GM12878 (cell line): ENCODE results near the gene LSM14B. TPM values are rescaled to one million over a fixed set of nuclear protein-coding genes. Genes with fewer than 3 reads are reported as not detected.

ENCODE experiments used
- CREM ChIP-seq: IDR thresholded peaks from 2 replicates; pipeline ENCODE4 v1.6.1; 2014; ENCODE audit warnings: antibody characterized with exemption, low read depth
- CUX1 ChIP-seq: IDR thresholded peaks from 2 replicates; pipeline ENCODE4 v1.6.1; 2012; ENCODE audit warnings: improper control_type of control experiment, low read depth, low read length; ENCODE audit not compliant: insufficient replicate concordance
- GABPA ChIP-seq: IDR thresholded peaks from 2 replicates; pipeline ENCODE4 v1.6.1; 2014; ENCODE audit warnings: antibody characterized with exemption, low read depth, mild to moderate bottlenecking, inconsistent platforms
- MEF2A ChIP-seq: IDR thresholded peaks from 2 replicates; pipeline ENCODE4 v1.6.1; 2011; ENCODE audit warnings: low read depth, mild to moderate bottlenecking, low read length, moderate library complexity; ENCODE audit not compliant: insufficient read depth
- MLLT1 ChIP-seq: fragments of 450-650 bp; IDR thresholded peaks from 2 replicates; pipeline ENCODE4 v1.6.1; 2016; ENCODE audit warnings: mild to moderate bottlenecking
- MYC ChIP-seq: IDR thresholded peaks from 2 replicates; pipeline ENCODE4 v1.6.1; 2011; ENCODE audit warnings: mild to moderate bottlenecking, low read length, moderate library complexity, inconsistent platforms; ENCODE audit not compliant: insufficient read depth, insufficient replicate concordance, insufficient read length, severe bottlenecking
- SIN3A ChIP-seq: IDR thresholded peaks from 2 replicates; pipeline ENCODE4 v1.6.1; 2012; ENCODE audit warnings: low read depth, low read length, improper control_type of control experiment
- STAT1 ChIP-seq: fragments of 450-650 bp; conservative IDR thresholded peaks from 2 replicates; pipeline ENCODE4 v1.6.1; 2014; ENCODE audit warnings: antibody characterized with exemption, mild to moderate bottlenecking
- polyA plus RNA-seq, 11 experiments: library from polyadenylated mRNA; depleted of rRNA in 4 of 11; unstranded in 6 of 11; stranded (reverse) in 5 of 11; fragments of >200 nt; fragmentation: Nextera tagmentation in 4 of 11; fragmentation: Illumina TruSeq in 1 of 11; extraction: Ambion mirVana in 4 of 11; extraction: Trizol in 1 of 11; gene quantifications; 1 replicate in 1 of 11; 2 replicates in 10 of 11; pipeline versions ENCODE4 v1.2.1 to v1.2.3, GENCODE V29; 2011 to 2016; ENCODE audit warnings: inconsistent platforms in 2 of 11, missing spikeins in 2 of 11, low read depth in 1 of 11
- total RNA-seq, 4 experiments: library from RNA; depleted of rRNA in 3 of 4; stranded (reverse); fragments of >200 nt in 3 of 4; fragmentation: Illumina TruSeq in 1 of 4; extraction: Trizol in 1 of 4; gene quantifications; 2 replicates each; pipeline versions ENCODE4 v1.2.1 to v1.2.3, GENCODE V29; 2013 to 2021
- TF ChIP-seq, protein P1 (sequence below): fragments of 450-650 bp; IDR thresholded peaks from 2 replicates; pipeline ENCODE4 v1.6.1; 2017; ENCODE audit warnings: mild to moderate bottlenecking, moderate library complexity

The LSM14B gene
- total and polyA plus RNA-seq, 10 of the 15 experiments (the other 5 are each of a cell fraction or from before 2014, with no cell fraction given), result 0.56 to 34.3 (median 15.6) TPM

DNA sequence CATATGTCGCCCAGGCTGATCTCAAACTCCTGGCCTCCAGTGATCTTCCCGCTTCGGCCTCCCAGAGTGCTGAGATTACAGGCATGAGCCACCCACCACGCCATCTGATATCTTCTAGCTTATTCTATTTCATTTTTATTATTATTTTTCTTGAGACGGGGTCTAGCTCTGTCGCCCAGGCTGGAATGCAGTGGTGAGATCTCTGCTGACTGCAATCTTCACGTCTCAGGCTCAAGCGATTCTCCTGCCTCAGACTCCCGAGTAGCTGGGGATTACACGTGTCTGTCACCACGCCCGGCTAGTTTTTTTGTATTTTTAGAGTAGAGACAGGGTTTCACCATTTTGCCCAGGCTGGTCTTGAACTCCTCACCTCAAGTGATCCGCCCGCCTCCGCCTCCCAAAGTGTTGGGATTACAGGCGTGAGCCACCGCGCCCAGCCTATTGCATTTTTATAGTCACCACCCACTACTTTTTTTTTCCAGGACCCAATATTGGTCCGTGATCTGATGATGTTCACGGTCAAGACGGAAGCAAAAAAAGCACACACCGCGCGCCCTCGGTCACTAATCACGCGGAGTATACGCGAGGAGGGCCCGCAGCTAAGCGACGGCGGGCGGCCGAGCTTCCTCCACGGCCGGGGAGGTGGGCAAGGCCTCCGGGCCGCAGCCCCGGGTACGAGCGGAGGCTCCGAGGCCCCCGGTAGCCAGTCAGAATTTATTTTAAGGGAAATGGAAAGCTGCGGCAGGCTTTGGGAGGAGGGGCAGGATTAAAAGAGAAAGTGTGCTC, 1.1 kb upstream of the LSM14B start (continued):
- TF ChIP-seq SIN3A, result peak; percentile 0; the same call in 1 of the 2 replicates
- TF ChIP-seq CREM, result 0 out of 2 replicates have a peak, but pooled peaks have one; percentile 19
- 0 out of 2 replicates have a peak, but pooled peaks have one; percentile 13 for TF ChIP-seq MEF2A
- TF ChIP-seq GABPA, result peak; percentile 21; the same call in 1 of the 2 replicates
- no peak for TF ChIP-seq CUX1
- peak; percentile 42 for TF ChIP-seq MYC
- TF ChIP-seq, protein P1, sequence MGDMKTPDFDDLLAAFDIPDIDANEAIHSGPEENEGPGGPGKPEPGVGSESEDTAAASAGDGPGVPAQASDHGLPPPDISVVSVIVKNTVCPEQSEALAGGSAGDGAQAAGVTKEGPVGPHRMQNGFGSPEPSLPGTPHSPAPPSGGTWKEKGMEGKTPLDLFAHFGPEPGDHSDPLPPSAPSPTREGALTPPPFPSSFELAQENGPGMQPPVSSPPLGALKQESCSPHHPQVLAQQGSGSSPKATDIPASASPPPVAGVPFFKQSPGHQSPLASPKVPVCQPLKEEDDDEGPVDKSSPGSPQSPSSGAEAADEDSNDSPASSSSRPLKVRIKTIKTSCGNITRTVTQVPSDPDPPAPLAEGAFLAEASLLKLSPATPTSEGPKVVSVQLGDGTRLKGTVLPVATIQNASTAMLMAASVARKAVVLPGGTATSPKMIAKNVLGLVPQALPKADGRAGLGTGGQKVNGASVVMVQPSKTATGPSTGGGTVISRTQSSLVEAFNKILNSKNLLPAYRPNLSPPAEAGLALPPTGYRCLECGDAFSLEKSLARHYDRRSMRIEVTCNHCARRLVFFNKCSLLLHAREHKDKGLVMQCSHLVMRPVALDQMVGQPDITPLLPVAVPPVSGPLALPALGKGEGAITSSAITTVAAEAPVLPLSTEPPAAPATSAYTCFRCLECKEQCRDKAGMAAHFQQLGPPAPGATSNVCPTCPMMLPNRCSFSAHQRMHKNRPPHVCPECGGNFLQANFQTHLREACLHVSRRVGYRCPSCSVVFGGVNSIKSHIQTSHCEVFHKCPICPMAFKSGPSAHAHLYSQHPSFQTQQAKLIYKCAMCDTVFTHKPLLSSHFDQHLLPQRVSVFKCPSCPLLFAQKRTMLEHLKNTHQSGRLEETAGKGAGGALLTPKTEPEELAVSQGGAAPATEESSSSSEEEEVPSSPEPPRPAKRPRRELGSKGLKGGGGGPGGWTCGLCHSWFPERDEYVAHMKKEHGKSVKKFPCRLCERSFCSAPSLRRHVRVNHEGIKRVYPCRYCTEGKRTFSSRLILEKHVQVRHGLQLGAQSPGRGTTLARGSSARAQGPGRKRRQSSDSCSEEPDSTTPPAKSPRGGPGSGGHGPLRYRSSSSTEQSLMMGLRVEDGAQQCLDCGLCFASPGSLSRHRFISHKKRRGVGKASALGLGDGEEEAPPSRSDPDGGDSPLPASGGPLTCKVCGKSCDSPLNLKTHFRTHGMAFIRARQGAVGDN, result peak; percentile 67; the same call in 1 of the 2 replicates
- TF ChIP-seq MLLT1, result peak; percentile 63; the same call in 1 of the 2 replicates
- no peak for TF ChIP-seq STAT1
